ENCODE results near the gene TBC1D16. TPM values are rescaled to one million over a fixed set of nuclear protein-coding genes. Genes with fewer than 3 reads are reported as not detected.

Gene TBC1D16
- total and polyA plus RNA-seq, 4 donors: 7.3 to 48.5 (median 16.5) TPM

DNA sequence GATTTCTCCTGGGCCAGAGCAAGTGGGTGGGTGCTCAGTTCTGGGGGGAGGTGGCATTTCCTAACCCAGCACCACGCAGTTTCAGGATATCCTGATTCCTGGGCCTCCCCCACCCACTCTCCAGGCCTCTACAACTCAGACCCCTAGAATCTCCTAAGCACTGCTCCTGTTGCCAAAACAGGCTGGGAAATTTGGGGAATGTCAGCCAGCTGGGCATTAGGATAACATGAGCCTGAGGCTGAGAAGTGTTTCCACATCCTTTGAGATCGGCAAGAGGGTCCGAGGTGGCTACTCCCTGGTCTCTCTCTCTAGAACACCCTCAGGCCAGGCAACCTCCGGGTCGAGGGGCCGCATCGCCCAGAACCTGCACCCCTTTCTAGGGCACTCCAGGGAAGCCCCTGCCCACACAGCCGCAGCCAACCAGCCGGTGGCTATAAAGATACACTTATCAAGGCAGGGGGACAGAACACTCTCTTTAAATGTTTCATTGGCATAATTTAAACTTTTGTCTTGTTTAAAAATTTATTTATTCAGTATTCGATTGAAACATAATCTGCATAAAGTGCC, 23.6 kb downstream of the TBC1D16 start:
- H3K9me3 ChIP-seq (ENCODE audit: control insufficient read depth in 4 of 4, insufficient read depth in 3 of 4, low read length in 3 of 4): no peaks in the 10 kb centered on the region
- DNase-seq (peak; percentile 35 to 53 (median 46)), ATAC-seq (ENCODE audit: insufficient read depth, low FRiP score) (no peak)
- 81 to 82% methylated on average over 10 of the region's 10 CpGs for WGBS, 2 donors
- no peak overlapping the region for H3K27ac ChIP-seq (ENCODE audit: low read depth in 1 of 2, low read length in 1 of 2)
- no peaks in the 10 kb centered on the region for H3K4me1 ChIP-seq (ENCODE audit: control insufficient read depth in 5 of 5, insufficient read depth in 5 of 5, low read length in 5 of 5)
- no peak overlapping the region for H3K9ac ChIP-seq (ENCODE audit: insufficient read depth in 1 of 2, low read length in 2 of 2)
- TF ChIP-seq, protein P1, sequence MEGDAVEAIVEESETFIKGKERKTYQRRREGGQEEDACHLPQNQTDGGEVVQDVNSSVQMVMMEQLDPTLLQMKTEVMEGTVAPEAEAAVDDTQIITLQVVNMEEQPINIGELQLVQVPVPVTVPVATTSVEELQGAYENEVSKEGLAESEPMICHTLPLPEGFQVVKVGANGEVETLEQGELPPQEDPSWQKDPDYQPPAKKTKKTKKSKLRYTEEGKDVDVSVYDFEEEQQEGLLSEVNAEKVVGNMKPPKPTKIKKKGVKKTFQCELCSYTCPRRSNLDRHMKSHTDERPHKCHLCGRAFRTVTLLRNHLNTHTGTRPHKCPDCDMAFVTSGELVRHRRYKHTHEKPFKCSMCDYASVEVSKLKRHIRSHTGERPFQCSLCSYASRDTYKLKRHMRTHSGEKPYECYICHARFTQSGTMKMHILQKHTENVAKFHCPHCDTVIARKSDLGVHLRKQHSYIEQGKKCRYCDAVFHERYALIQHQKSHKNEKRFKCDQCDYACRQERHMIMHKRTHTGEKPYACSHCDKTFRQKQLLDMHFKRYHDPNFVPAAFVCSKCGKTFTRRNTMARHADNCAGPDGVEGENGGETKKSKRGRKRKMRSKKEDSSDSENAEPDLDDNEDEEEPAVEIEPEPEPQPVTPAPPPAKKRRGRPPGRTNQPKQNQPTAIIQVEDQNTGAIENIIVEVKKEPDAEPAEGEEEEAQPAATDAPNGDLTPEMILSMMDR (IDR thresholded peaks at IDR 0.05; ENCODE audit: control extremely low read depth, extremely low read depth): no peak
- peaks cover 0 to 19% (median 5%) of the 10 kb centered on the region in 4 donors for H3K36me3 ChIP-seq (ENCODE audit: control insufficient read depth in 4 of 4, insufficient read depth in 4 of 4, low read length in 4 of 4)
- no peak overlapping the region for H3K4me3 ChIP-seq
- no peaks in the 10 kb centered on the region for H3K27me3 ChIP-seq (ENCODE audit: control insufficient read depth in 3 of 3, insufficient read depth in 3 of 3, low read length in 2 of 3)

- no peaks in the 10 kb centered on the region for H3K4me1 ChIP-seq (ENCODE audit: control insufficient read depth in 5 of 5, insufficient read depth in 5 of 5, low read length in 5 of 5)
- DNase-seq: no peak
- H3K9me3 ChIP-seq (ENCODE audit: control insufficient read depth in 4 of 4, insufficient read depth in 3 of 4, low read length in 3 of 4): no peaks in the 10 kb centered on the region
- WGBS, 2 donors: 95 to 97% methylated on average over 31 to 33 of the region's 33 CpGs
- no peak for ATAC-seq (ENCODE audit: insufficient read depth, low FRiP score)
- H3K36me3 ChIP-seq (ENCODE audit: control insufficient read depth in 4 of 4, insufficient read depth in 4 of 4, low read length in 4 of 4): peaks cover 0 to 19% (median 5%) of the 10 kb centered on the region in 4 donors
- no peak overlapping the region for H3K4me3 ChIP-seq
- H3K9ac ChIP-seq (ENCODE audit: insufficient read depth in 1 of 2, low read length in 2 of 2): no peak overlapping the region
- TF ChIP-seq, protein P1 (IDR thresholded peaks at IDR 0.05; ENCODE audit: control extremely low read depth, extremely low read depth): no peak
- no peak overlapping the region for H3K27ac ChIP-seq (ENCODE audit: low read depth in 1 of 2, low read length in 1 of 2)
- H3K27me3 ChIP-seq (ENCODE audit: control insufficient read depth in 3 of 3, insufficient read depth in 3 of 3, low read length in 2 of 3): no peaks in the 10 kb centered on the region
These were observed 25.3 kb downstream of the TBC1D16 start for GRCh38 chr17:80010283-80010858.

DNA sequence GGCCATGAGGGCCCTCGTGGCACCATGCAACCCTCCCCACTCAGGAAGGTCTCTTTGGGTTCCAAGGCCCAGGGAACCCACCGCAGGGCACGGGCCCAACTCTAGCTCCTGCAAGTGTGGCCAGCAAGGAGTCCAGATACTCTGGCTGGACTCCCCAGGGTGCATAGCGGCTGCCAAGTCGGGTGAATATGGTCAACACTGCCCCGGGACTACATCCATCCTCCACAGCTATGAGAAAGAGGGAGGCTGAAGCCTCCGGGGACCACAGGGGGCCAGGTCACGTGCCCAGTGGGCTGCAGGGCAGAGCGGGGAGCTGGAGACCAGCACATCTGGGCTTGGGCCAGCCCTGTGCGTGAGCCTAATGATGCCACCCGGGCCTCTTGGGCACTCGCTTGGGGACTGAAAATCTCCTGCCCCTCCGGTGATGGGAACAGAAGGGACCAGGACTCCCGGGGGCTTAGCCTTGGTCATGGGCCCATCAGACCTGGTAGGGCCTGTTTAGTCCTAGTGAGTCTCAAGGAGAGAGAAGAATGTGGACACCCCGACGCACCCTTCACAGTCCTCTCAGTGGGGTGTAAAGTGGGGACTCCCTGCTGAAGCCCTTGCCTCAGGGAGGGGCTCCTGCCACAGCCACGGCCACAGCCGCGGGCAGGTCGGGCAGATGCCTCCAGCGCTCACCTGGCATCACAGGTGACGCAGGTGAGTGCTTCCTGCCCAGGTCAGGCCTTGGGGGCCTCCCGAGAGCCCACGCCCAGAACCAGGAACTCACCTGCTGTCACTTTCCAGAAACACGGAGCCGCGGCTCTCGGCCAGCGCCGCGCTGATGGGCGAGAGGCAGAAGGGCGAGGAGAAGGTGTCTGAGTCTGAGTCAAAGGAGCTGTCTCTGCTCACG, 26.0 kb downstream of the TBC1D16 start:
- Histone ChIP-seq H3K36me3 (ENCODE audit: control insufficient read depth in 4 of 4, insufficient read depth in 4 of 4, low read length in 4 of 4) (peaks cover 0 to 19% (median 5%) of the 10 kb centered on the region in 4 donors), H3K27me3 (ENCODE audit: control insufficient read depth in 3 of 3, insufficient read depth in 3 of 3, low read length in 2 of 3) (no peaks in the 10 kb centered on the region), H3K4me1 (ENCODE audit: control insufficient read depth in 5 of 5, insufficient read depth in 5 of 5, low read length in 5 of 5) (no peaks in the 10 kb centered on the region), H3K27ac (ENCODE audit: low read depth in 1 of 2, low read length in 1 of 2) (no peak overlapping the region), H3K9me3 (ENCODE audit: control insufficient read depth in 4 of 4, insufficient read depth in 3 of 4, low read length in 3 of 4) (no peaks in the 10 kb centered on the region), H3K4me3 (no peak overlapping the region), H3K9ac (ENCODE audit: insufficient read depth in 1 of 2, low read length in 2 of 2) (no peak overlapping the region)
- 96 to 97% methylated on average over 34 of the region's 34 CpGs for WGBS, 2 donors
- TF ChIP-seq, protein P1 (IDR thresholded peaks at IDR 0.05; ENCODE audit: control extremely low read depth, extremely low read depth): no peak
- DNase-seq: no peak
- ATAC-seq (ENCODE audit: insufficient read depth, low FRiP score): no peak

Data from lung (tissue), 12 donors.